GM12891 (cell line): ENCODE measurements around the gene CAMTA1.

ENCODE experiments used
- POLR2A ChIP-seq: IDR thresholded peaks from 2 replicates; pipeline ENCODE4 v1.6.1; 2011; ENCODE audit warnings: low read depth, low read length, control low read depth
- POLR2AphosphoS5 ChIP-seq: IDR thresholded peaks from 2 replicates; pipeline ENCODE4 v1.6.1; 2011; ENCODE audit warnings: low read depth, low read length, control low read depth
- SPI1 ChIP-seq: IDR thresholded peaks from 2 replicates; pipeline ENCODE4 v1.6.1; 2011; ENCODE audit warnings: low read depth, low read length, control low read depth
- TAF1 ChIP-seq: IDR thresholded peaks from 2 replicates; pipeline ENCODE4 v1.6.1; 2011; ENCODE audit warnings: low read depth, low read length, control low read depth

- TF ChIP-seq POLR2A (no peak), POLR2AphosphoS5 (no peak), SPI1 (no peak), TAF1 (no peak)
Observed at GRCh38 chr1:7684132-7684531, 898.9 kb downstream of the CAMTA1 start.
